ENCODE data around the gene TMBIM6. TPM values are rescaled to one million over a fixed set of nuclear protein-coding genes. Genes with fewer than 3 reads are reported as not detected.

TMBIM6 gene
- total and polyA plus RNA-seq, 9 of the 15 experiments (the other 6 are each of a cell fraction or from before 2014, with no cell fraction given), result 147 to 1,288 (median 352) TPM

DNA sequence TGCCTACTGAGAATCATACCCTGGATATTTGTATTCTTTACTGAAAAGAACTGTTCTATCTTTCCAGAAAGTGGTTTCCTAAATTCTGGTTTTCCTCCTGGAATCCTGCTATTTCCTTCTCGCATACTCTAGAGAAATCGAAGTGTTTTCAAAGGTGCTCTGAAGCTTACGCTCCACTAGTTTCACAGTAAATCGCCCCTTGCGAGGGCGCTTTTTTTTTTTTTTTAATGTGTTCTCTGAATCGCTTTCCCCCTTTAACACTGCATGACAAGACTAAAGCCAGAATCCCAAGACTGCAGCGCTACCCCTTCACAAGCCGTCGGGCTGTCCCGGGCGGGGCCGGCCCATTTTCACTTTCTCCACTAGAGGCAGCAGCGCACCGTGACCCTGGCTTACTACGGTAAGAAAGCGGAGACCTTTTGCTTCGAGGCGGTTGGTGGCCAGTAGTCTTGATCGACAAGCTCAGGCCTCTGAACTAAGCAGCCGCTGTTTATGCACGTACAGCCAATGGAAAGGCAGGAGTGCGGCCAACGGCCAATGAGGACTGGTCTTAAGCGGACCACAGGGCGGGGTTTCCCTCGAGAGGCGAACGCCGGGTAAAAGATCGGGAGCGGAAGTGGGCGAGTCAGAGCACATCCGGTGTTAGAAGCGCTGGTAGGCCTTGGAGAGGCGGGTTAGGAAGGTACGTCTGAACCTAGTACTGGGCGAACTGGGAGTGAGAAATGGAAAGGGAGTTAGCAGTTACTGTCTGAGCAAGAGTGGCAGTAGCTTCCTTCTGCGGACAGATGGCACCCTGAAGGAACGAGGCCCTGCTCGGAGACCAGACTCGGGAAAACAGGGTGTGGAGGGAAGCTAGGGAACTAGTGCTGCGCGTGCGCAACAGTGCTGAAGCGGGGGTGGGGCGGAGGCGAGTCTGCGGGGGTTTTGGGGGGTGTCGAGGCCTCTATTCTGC is at the start of gene TMBIM6 (continued):
- 0 out of 2 replicates have a peak, but pooled peaks have one; percentile 73 for TF ChIP-seq HMGXB4 (CRISPR knock-in tag; IDR thresholded peaks at IDR 0.05)
- no peak for TF ChIP-seq HEY1 (CRISPR knock-in tag; IDR thresholded peaks at IDR 0.05; ENCODE audit: borderline replicate concordance)
- no peak for TF ChIP-seq ELK3 (CRISPR knock-in tag; IDR thresholded peaks at IDR 0.05)
- TF ChIP-seq FOXJ3 (CRISPR knock-in tag; IDR thresholded peaks at IDR 0.05), result no peak
- no peak for TF ChIP-seq ZBTB9 (CRISPR knock-in tag; IDR thresholded peaks at IDR 0.05)
- TF ChIP-seq MCM7 (IDR thresholded peaks at IDR 0.05), result no peak
- TF ChIP-seq TCF7L2 (IDR thresholded peaks at IDR 0.05; ENCODE audit: low read depth, low read length), result peak; percentile 51; the same call in 1 of the 2 replicates
- TF ChIP-seq, protein P1, sequence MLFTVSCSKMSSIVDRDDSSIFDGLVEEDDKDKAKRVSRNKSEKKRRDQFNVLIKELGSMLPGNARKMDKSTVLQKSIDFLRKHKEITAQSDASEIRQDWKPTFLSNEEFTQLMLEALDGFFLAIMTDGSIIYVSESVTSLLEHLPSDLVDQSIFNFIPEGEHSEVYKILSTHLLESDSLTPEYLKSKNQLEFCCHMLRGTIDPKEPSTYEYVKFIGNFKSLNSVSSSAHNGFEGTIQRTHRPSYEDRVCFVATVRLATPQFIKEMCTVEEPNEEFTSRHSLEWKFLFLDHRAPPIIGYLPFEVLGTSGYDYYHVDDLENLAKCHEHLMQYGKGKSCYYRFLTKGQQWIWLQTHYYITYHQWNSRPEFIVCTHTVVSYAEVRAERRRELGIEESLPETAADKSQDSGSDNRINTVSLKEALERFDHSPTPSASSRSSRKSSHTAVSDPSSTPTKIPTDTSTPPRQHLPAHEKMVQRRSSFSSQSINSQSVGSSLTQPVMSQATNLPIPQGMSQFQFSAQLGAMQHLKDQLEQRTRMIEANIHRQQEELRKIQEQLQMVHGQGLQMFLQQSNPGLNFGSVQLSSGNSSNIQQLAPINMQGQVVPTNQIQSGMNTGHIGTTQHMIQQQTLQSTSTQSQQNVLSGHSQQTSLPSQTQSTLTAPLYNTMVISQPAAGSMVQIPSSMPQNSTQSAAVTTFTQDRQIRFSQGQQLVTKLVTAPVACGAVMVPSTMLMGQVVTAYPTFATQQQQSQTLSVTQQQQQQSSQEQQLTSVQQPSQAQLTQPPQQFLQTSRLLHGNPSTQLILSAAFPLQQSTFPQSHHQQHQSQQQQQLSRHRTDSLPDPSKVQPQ (CRISPR knock-in tag; IDR thresholded peaks at IDR 0.05; ENCODE audit: borderline replicate concordance), result no peak
- TF ChIP-seq ZNF77 (CRISPR knock-in tag; IDR thresholded peaks at IDR 0.05), result no peak
- TF ChIP-seq ZNF407 (IDR thresholded peaks at IDR 0.05; ENCODE audit: low read depth), result peak; percentile 90

All from K562 (cell line).